ENCODE data around the gene TAOK1. TPM values are rescaled to one million over a fixed set of nuclear protein-coding genes. Genes with fewer than 3 reads are reported as not detected.

TAOK1 gene
- total RNA-seq, 1 donor from 2014 or later = 63.5 TPM

DNA sequence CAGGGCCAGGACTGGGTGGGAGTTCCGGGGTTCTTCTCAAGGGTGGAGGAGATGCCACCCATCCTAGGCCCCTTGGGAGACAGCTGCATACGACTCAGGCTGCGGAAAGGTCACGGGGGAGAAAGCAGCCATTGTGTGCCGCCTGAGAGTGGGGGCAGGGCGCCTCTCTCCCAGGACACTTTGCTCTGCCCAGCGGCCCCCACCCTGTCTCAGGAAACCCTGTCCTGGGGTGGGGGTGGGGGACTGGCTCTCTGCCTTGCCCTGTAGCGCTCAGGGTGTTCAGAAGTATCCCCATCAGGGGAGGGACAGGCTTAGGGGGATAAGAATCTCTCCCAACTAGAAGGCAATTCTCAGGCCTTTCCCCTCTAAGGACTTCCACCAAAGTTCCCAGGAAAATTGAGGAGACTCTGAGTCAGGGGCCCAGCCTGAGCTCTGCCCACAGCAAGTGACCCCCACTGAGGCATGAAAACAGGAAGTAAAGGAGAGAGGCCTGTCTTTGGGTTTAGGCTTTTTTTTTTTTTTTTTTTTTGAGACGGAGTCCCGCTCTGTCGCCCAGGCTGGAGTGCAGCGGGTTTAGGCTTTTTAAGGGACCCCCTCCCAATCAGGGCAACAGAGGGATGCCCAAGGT is 194.4 kb downstream of the TAOK1 start:
- H3K27ac Mint-ChIP-seq = no peak overlapping the region
- DNase-seq (ENCODE audit: extremely low spot score, unreplicated experiment) = no peak
- no peaks in the 10 kb centered on the region for H3K9me3 Mint-ChIP-seq
- H3K36me3 Mint-ChIP-seq = peaks cover 8% of the 10 kb centered on the region
- TF ChIP-seq, protein P1, sequence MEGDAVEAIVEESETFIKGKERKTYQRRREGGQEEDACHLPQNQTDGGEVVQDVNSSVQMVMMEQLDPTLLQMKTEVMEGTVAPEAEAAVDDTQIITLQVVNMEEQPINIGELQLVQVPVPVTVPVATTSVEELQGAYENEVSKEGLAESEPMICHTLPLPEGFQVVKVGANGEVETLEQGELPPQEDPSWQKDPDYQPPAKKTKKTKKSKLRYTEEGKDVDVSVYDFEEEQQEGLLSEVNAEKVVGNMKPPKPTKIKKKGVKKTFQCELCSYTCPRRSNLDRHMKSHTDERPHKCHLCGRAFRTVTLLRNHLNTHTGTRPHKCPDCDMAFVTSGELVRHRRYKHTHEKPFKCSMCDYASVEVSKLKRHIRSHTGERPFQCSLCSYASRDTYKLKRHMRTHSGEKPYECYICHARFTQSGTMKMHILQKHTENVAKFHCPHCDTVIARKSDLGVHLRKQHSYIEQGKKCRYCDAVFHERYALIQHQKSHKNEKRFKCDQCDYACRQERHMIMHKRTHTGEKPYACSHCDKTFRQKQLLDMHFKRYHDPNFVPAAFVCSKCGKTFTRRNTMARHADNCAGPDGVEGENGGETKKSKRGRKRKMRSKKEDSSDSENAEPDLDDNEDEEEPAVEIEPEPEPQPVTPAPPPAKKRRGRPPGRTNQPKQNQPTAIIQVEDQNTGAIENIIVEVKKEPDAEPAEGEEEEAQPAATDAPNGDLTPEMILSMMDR (conservative IDR thresholded peaks at IDR 0.05) = no peak
- H3K4me3 Mint-ChIP-seq = no peak overlapping the region
- peaks cover 18% of the 10 kb centered on the region for H3K4me1 Mint-ChIP-seq (ENCODE audit: unreplicated experiment)
- no peaks in the 10 kb centered on the region for H3K27me3 Mint-ChIP-seq

DNA sequence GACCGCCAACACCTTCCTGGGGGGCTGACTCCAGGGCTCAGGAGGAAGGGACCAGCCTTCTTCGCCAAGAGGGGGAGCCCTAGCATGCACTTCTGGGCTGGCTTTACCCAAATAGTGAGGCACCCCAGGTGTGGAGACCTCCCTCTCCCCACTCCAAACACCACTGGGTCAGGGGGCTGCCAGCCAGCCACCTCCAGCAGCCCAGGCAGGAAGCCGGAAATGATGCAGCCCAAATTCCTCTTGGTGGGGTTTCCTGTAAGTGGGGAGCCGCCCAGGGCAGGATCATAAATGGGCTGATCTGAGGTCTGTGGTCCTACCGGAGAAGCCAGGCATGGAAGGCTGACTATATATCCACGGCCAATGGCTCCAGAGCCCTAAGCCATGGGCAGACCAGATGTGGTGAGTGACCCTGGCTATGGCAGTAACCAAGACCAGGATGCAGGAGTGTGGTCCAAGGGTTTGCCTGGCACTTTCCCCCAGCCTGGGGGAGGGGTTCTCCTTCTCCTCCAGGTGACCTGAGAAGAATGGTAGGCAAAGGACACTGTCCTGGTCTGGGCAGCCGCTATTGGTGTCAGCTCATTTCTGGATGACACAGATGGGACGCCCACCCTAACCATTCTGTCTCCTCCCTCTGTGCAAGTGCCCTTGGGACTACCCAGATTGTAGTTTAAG is 195.1 kb downstream of the TAOK1 start:
- H3K27me3 Mint-ChIP-seq = no peaks in the 10 kb centered on the region
- H3K9me3 Mint-ChIP-seq = no peaks in the 10 kb centered on the region
- DNase-seq (ENCODE audit: extremely low spot score, unreplicated experiment) = no peak
- TF ChIP-seq, protein P1 (conservative IDR thresholded peaks at IDR 0.05) = peak; percentile 23
- no peak overlapping the region for H3K27ac Mint-ChIP-seq
- H3K4me3 Mint-ChIP-seq = no peak overlapping the region
- H3K4me1 Mint-ChIP-seq (ENCODE audit: unreplicated experiment) = peaks cover 16% of the 10 kb centered on the region
- peaks cover 3% of the 10 kb centered on the region for H3K36me3 Mint-ChIP-seq

DNA sequence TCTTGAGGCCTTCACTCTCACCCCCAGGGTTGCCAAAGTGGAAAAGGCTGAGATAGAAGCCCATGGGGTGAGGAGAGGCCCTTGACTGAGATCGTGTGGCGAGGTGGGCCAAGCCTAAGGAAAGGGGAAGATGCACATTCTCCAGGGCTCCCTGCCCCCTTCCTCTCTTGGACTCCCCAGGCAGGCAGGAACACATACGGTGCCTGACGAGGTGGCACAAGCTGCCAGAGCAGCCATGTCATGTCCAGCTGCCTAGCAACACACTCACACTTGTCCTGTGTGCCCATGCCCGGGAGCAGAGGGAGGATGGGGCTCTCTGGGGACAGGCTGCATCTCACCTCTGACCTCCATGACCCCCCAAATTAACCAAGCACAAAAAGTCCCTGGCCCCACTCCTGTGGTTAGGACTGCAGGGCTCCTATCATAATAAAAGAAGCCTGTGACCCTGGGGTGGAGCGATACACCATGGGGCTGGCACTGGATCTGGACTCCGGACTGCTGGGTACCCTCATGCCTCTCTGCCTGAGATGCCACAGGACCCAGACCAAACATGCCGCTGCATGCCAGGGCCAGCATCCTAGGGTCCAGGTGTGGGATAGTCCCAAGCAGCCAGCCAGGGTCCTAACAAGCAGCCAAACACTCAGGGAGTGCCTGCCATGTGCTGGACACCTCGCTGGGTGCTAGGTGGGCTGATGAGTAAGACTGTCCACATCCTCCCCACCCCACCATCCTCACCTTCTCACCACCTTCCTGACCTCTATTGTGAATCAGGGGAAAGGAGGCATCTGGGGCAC is 196.7 kb downstream of the TAOK1 start:
- no peaks in the 10 kb centered on the region for H3K9me3 Mint-ChIP-seq
- peaks cover 24% of the 10 kb centered on the region for H3K4me1 Mint-ChIP-seq (ENCODE audit: unreplicated experiment)
- H3K27ac Mint-ChIP-seq = no peak overlapping the region
- H3K27me3 Mint-ChIP-seq = no peaks in the 10 kb centered on the region
- TF ChIP-seq, protein P1 (conservative IDR thresholded peaks at IDR 0.05) = no peak
- DNase-seq (ENCODE audit: extremely low spot score, unreplicated experiment) = no peak
- H3K36me3 Mint-ChIP-seq = no peaks in the 10 kb centered on the region
- peak overlapping the region; percentile 92 for H3K4me3 Mint-ChIP-seq

DNA sequence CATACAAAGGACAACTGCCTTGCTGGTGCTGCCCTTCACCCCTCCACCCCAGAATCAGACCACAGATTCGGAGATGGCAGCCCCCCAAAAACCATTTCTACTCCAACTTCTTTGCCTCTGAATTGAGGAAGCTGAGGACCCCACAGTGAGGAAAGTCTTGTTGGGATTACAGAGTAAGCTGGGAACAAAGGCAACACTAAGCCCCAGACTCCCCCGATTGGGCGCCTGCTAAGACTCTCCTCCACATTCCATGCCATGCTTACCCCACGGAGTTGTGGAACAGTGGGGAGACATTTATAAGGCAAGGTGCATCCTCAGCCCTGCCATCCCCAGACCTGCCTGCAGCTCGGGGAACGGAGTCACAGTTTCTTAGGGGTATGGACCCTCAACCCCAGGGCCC is 197.4 kb downstream of the TAOK1 start:
- Mint-ChIP-seq H3K4me3 (peak overlapping the region; percentile 92), H3K4me1 (ENCODE audit: unreplicated experiment) (peaks cover 31% of the 10 kb centered on the region), H3K27ac (no peak overlapping the region), H3K9me3 (no peaks in the 10 kb centered on the region), H3K36me3 (no peaks in the 10 kb centered on the region), H3K27me3 (no peaks in the 10 kb centered on the region)
- DNase-seq (ENCODE audit: extremely low spot score, unreplicated experiment) = no peak
- TF ChIP-seq, protein P1 (conservative IDR thresholded peaks at IDR 0.05) = no peak

DNA sequence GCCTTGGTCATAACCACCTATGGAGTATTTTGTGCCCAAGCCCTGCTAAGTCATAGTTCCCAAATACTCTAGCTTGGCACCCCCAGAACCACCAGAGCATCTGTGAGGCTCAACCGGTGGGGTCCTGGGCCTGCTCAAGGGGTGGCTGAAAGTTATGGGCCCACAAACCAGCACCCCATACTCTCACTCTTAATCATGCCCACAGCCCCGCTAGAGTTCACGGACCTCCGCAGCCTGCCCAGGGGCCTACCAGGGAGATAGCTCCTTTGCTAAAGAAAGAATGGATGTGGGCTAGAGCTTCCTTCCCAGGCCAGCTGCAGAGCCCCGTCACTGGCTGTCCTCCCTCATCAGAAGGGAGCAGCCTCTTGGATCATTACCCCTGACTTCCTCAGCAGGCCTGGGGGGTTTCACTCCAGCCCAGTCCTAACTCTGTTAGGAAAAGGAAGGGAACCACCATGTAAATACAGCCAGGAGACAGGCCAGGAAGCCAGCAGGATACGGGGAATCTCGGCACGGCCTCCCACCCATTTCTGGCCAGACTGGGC is 197.9 kb downstream of the TAOK1 start:
- no peaks in the 10 kb centered on the region for H3K9me3 Mint-ChIP-seq
- peak overlapping the region; percentile 78 for H3K27ac Mint-ChIP-seq
- H3K36me3 Mint-ChIP-seq = no peaks in the 10 kb centered on the region
- peak overlapping the region; percentile 92 for H3K4me3 Mint-ChIP-seq
- no peak for DNase-seq (ENCODE audit: extremely low spot score, unreplicated experiment)
- no peaks in the 10 kb centered on the region for H3K27me3 Mint-ChIP-seq
- peaks cover 31% of the 10 kb centered on the region for H3K4me1 Mint-ChIP-seq (ENCODE audit: unreplicated experiment)
- TF ChIP-seq, protein P1 (conservative IDR thresholded peaks at IDR 0.05) = no peak
